Kidney capillary endothelial cell (primary cell): Measurements from ENCODE around the gene ELOVL5.
"Not testable (repeated sequence)": the region's sequence is repeated elsewhere in the genome, so short reads cannot be mapped to it uniquely, and the experiment has no call there.

Experiments used
- DNase-seq: peaks from one replicate; pipeline ENCODE4 v3.0.0-alpha.2; 2018; ENCODE audit warnings: low spot score

The ELOVL5 gene

GRCh38 chr6:53348371-53349208 is at the start of gene ELOVL5:
TSS of gene ELOVL5 (minus strand) at chr6:53348950. CDS start at chr6:53295699, 53,251 bp downstream.
- peak; percentile 97 for DNase-seq

DNA sequence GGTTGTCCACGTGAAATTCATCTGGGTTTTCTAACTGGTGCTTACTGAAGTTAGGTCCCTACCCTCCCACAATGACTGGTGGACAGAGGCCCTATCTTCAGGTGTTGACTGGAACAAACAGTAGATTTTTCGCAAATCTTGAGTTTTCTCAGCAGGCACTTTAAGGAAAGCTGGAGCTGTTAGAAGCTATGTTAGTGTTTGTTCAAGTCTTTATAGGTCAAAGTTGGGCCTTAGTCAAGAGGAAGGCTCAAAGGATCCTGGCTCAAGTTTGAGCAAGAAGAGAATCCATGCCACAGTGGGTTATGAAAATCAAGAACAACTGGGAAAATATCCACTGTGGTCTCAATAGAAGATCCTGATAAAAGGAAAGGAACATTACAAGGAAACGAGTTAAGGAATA is 48.5 kb upstream of the ELOVL5 start:
- no peak for DNase-seq

GRCh38 chr6:53395986-53396385 is 47.2 kb upstream of the ELOVL5 start:
- DNase-seq = no peak

GRCh38 chr6:53394704-53395103 is 46.0 kb upstream of the ELOVL5 start:
- DNase-seq = no peak

GRCh38 chr6:53391170-53391569 is 42.4 kb upstream of the ELOVL5 start:
- DNase-seq = no peak

DNA sequence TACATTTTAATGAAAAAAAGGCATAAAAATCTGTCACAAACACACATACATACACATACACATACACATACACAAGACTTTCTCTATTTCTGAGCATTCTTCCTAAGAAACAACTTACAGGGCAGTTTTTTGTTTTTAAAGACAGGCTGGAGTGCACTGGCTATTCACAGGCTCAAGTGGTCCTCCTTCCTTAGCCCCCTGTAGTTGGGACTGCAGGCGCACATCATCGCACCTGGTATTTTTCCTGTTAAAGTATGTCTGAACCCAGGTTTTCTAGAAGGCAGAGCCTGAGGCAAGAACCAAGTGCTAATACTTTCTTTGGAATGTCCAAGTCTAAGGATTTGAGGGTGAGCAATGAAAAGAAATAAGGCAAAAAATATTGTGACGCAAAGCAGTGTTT is 41.3 kb upstream of the ELOVL5 start:
- no peak for DNase-seq

DNA sequence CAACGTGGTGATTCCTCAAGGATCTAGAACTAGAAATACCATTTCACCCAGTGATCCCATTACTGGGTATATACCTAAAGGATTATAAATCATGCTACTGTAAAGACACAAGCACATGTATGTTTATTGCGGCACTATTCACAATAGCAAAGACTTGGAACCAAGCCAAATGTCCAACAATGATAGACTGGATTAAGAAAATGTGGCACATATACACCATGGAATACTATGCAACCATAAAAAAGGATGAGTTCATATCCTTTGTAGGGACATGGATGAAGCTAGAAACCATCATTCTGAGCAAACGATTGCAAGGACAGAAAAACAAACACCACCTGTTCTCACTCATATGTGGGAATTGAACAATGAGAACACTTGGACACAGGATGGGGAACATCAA is 39.9 kb upstream of the ELOVL5 start:
- DNase-seq = not testable (repeated sequence)

GRCh38 chr6:53382421-53382820 is 33.7 kb upstream of the ELOVL5 start:
- no peak for DNase-seq

GRCh38 chr6:53378208-53378607 is 29.5 kb upstream of the ELOVL5 start:
- no peak for DNase-seq

GRCh38 chr6:53377793-53378192 is 29.0 kb upstream of the ELOVL5 start:
- no peak for DNase-seq

GRCh38 chr6:53377289-53377688 is 28.5 kb upstream of the ELOVL5 start:
- DNase-seq = no peak

GRCh38 chr6:53376661-53377226 is 28.0 kb upstream of the ELOVL5 start:
- no peak for DNase-seq

DNA sequence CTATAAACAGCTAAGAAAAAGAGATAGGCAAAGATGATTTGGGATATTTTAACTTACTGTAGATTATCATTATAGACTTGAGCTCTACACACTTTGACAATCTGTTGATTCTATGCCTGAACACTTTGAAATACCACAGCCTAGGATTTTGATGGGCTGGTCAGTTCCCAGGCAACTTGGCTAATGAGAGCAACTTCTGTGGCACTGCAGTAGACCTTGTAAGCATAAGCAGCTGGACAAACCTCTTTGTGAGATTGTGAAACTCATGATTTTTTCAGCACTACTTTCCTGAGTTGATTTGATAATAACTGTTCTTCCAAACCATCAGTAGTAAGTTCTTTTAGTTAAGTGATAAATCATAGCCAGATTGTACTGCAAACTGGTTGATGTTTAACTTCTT is 27.1 kb upstream of the ELOVL5 start:
- no peak for DNase-seq

GRCh38 chr6:53373638-53374037 is 24.9 kb upstream of the ELOVL5 start:
- no peak for DNase-seq

GRCh38 chr6:53369876-53370515 is 21.2 kb upstream of the ELOVL5 start:
- no peak for DNase-seq

DNA sequence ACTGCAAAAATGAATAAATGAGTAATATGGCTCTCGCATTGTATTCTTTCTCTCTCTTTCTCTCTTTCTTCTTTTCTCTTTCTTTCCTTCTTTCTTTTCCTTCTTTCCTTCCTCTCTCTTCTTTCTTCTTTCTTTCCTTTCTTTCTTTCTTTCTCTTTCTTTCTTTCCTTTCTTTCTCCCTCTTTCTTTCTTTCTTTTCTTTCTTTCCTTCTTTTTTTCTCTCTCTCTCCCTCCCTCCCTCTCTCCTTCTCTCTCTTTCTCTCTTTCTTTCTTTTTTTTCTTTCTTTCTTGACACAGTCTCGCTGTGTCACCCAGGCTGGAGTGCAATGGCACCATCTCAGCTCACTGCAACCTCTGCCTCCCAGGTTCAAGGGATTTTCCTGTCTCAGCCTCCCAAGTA is 20.3 kb upstream of the ELOVL5 start:
- no peak for DNase-seq

- DNase-seq = no peak
Observed at GRCh38 chr6:53366128-53366641, 17.4 kb upstream of the ELOVL5 start.

DNA sequence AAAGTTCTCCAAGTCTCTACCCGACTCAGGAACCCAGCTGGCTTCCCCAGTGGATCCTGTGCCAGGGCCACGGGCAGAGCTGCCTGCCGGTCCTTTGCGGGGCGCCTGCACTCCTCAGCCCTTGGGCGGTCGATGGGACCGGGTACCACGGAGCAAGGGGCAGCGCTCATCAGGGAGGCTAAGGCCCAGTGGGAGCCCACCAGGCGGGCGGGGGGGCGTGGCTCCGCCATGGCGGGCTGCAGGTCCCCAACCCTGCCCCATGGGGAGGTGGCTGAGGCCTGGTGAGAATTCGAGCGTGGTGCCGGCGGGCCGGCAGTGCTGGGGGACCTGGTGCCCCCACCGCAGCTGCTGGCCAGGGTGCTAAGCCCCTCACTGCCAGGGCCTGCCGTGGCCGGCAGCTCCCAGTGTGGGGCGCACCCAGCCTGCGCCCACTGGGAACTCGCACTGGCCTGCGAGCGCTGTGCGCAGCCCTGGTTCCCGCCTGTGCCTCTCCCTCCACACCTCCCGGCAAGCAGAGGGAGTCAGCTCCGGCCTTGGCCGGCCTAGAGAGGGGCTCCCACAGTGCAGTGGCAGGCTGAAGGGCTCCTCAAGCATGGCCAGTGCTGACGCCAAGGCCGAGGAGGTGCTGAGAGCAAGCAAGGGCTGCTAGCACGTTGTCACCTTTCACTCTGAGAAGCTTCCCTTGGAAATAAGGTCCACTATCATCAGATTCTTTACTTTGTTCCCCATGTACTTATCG is 14.8 kb upstream of the ELOVL5 start:
- DNase-seq = no peak

DNA sequence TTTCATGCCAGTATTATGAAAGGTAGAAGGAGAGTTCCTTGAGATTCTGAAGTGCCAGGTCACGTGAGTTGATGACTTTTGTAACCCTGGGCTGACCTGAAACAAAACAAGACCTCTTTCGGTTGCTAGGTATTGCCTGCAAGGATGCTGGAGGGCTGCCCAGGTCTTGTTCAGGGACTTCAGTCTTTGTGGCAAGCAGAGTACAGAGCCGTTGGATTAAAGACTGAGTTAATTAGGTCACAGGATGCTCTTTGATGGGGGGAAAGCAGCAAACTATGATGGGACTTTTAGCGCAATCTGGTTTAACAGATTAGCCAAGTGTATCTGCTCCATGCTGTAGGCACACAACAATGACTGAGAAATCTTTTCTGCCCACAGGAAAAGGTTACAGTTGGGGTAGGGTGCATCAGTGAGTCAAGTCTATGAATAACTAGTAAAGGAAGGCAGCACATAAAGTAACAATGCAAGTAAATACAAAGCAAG is 12.8 kb upstream of the ELOVL5 start:
- peak; percentile 67 for DNase-seq

DNA sequence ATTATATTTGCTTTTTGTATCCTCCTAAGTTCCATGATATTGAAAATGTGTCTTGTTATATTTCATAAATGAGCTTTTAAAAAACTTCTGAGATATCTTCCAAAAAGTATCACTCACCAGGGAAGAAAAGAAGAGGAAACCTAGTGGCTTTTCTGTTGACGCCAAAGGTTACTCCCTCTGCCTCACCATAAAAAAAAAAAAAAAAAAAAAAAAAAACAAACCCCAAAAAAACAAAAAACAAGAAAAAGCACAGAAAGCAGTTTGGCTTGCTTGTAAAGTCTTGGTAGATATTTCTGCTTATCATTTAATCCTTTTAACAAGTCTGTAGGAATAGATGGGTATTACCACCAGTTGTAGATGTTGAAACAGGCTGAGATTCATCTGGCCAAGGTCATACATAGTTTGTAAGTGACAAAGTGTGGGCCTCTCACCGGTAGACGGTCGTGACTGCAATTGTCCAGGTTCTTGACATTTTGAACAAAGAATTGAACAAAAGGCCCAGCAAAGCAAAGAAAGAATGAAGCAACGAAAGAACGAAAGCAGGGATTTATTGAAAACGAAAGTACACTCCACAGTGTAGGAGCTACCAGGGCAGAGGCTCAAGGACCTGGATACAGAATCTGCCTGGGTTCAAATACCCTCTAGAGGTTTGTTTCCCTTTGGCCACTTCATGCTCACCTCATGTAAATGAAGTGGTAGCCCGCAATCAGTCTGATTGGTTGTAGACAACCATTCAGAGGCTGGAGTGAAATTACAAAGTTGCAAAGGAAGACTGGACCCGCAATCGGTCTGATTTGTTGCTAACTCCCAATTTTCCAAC is 11.6 kb upstream of the ELOVL5 start:
- no peak for DNase-seq

DNA sequence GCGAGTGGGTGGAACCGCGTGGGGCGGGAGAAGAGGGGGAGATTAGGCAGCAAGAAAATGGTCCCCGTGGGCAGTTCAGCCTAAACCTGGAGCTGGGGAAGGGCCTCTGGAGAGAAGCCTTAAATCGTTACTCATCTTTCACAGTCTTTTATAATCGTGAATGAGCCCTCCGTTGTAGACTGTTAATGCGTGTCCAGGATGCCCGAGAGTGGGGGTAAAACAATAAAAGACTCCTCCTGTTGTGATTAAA is 11.0 kb upstream of the ELOVL5 start:
- DNase-seq = peak; percentile 16
